ENCODE data around the gene KRTCAP2. TPM values are rescaled to one million over a fixed set of nuclear protein-coding genes. Genes with fewer than 3 reads are reported as not detected.

The KRTCAP2 gene
- total RNA-seq, 1 donor from 2014 or later: 224 TPM

GRCh38 chr1:155123801-155124200 lies 49.3 kb downstream of the KRTCAP2 start:
- intact Hi-C loops (cut with micrococcal nuclease): no loop called here

- intact Hi-C loops (cut with micrococcal nuclease): no loop called here
Observed at GRCh38 chr1:155122308-155122707, 50.8 kb downstream of the KRTCAP2 start.

GRCh38 chr1:155121249-155121648 lies 51.9 kb downstream of the KRTCAP2 start:
- intact Hi-C loops (cut with micrococcal nuclease): no loop called here

GRCh38 chr1:155120253-155120652 lies 52.9 kb downstream of the KRTCAP2 start:
- intact Hi-C loops (cut with micrococcal nuclease): no loop called here

Other genes starting within 250 kb of the KRTCAP2 start
- 35.1 and 35.3 TPM in 2 replicates for gene PMVK, start 236.6 kb downstream of the KRTCAP2 start, total RNA-seq
- gene PBXIP1, start 217.2 kb downstream of the KRTCAP2 start, total RNA-seq: 119 and 120 TPM in 2 replicates
- gene PYGO2, start 211.5 kb downstream of the KRTCAP2 start, total RNA-seq: 45.6 and 47.0 TPM in 2 replicates
- gene SHC1, start 202.6 kb downstream of the KRTCAP2 start, total RNA-seq: 81.1 and 86.2 TPM in 2 replicates
- gene CKS1B, start 198.6 kb downstream of the KRTCAP2 start, total RNA-seq: 104 and 112 TPM in 2 replicates
- 55.8 and 56.9 TPM in 2 replicates for gene FLAD1, start 190.0 kb downstream of the KRTCAP2 start, total RNA-seq
- 0.93 and 0.98 TPM in 2 replicates for gene LENEP, start 179.7 kb downstream of the KRTCAP2 start, total RNA-seq
- gene ZBTB7B, start 170.5 kb downstream of the KRTCAP2 start, total RNA-seq: 158 and 173 TPM in 2 replicates
- gene DCST2, start 139.5 kb downstream of the KRTCAP2 start, total RNA-seq: 0.15 and 0.29 TPM in 2 replicates
- not detected in 2 replicates for gene DCST1, start 139.5 kb downstream of the KRTCAP2 start, total RNA-seq
- 51.6 and 53.2 TPM in 2 replicates for gene ADAM15, start 122.0 kb downstream of the KRTCAP2 start, total RNA-seq
- gene EFNA4, start 109.6 kb downstream of the KRTCAP2 start, total RNA-seq: 5.9 and 6.6 TPM in 2 replicates
- 0.90 and 2.3 TPM in 2 replicates for gene EFNA3, start 94.5 kb downstream of the KRTCAP2 start, total RNA-seq
- gene EFNA1, start 45.4 kb downstream of the KRTCAP2 start, total RNA-seq: not detected in 2 replicates
- gene SLC50A1, start 37.5 kb downstream of the KRTCAP2 start, total RNA-seq: 27.9 and 32.5 TPM in 2 replicates
- 35.7 and 38.4 TPM in 2 replicates for gene DPM3, start 32.8 kb downstream of the KRTCAP2 start, total RNA-seq
- 19.8 and 20.1 TPM in 2 replicates for gene TRIM46, start 545 bp upstream of the KRTCAP2 start, total RNA-seq
- gene THBS3, start 34.6 kb upstream of the KRTCAP2 start, total RNA-seq: 19.7 and 20.6 TPM in 2 replicates
- gene MTX1, start 35.4 kb upstream of the KRTCAP2 start, total RNA-seq: 40.2 and 43.5 TPM in 2 replicates
- gene ENTREP3, start 82.2 kb upstream of the KRTCAP2 start, total RNA-seq: 18.3 and 20.5 TPM in 2 replicates
- gene SCAMP3, start 89.1 kb upstream of the KRTCAP2 start, total RNA-seq: 152 and 165 TPM in 2 replicates
- 88.4 and 91.1 TPM in 2 replicates for gene CLK2, start 100.2 kb upstream of the KRTCAP2 start, total RNA-seq
- 2.3 and 2.5 TPM in 2 replicates for gene HCN3, start 104.2 kb upstream of the KRTCAP2 start, total RNA-seq
- not detected in 2 replicates for gene PKLR, start 128.1 kb upstream of the KRTCAP2 start, total RNA-seq
- 194 and 195 TPM in 2 replicates for gene FDPS, start 135.6 kb upstream of the KRTCAP2 start, total RNA-seq
- 23.9 and 26.3 TPM in 2 replicates for gene RUSC1, start 147.6 kb upstream of the KRTCAP2 start, total RNA-seq